PC-3 (cell line): ENCODE data around the gene SWT1. TPM values are rescaled to one million over a fixed set of nuclear protein-coding genes. Genes with fewer than 3 reads are reported as not detected.

Experiments
- ATAC-seq: fragments of 200-7000 bp; cut with Tn5 transposase; 2 replicates; pipeline ENCODE4 v1.9.1; 2020; ENCODE audit warnings: mild to moderate bottlenecking, moderate library complexity
- BruUV-seq: library from RNA; stranded (reverse); fragments of 400-500 nt; replicated peaks from 2 replicates; lab custom pipeline; 2021; lab: Mats Ljungman, UMichigan
- CTCF ChIA-PET: fragments of 300-600 bp; sonication (Branson Sonifier 250); formaldehyde crosslinking; loops from one replicate; lab custom pipeline; 2022; ENCODE audit warnings: antibody characterized with exemption; lab: Charles Lee
- POLR2A ChIA-PET: fragments of 300-600 bp; sonication (Branson Sonifier 250); formaldehyde crosslinking; loops from one replicate; lab custom pipeline; 2022; ENCODE audit warnings: antibody characterized with exemption; ENCODE audit not compliant: unreplicated experiment; lab: Charles Lee
- DNase-seq: peaks from one replicate; pipeline ENCODE4 v3.0.0-alpha.2; 2015
- H2AFZ ChIP-seq: fragments of 300-600 bp; sonication (generic); 2 replicates; pipeline ENCODE4 v1.6.0; 2016; ENCODE audit warnings: antibody characterized with exemption, low read length
- H3F3A ChIP-seq: fragments of 300-600 bp; sonication (generic); one replicate; pipeline ENCODE4 v1.6.0; 2017; ENCODE audit warnings: antibody characterized with exemption, low read length, control low read depth, mild to moderate bottlenecking; ENCODE audit not compliant: unreplicated experiment
- H3K27ac ChIP-seq: fragments of 300-600 bp; sonication (generic); 2 replicates; pipeline ENCODE4 v1.5.1; 2016; ENCODE audit warnings: mild to moderate bottlenecking, low read length
- H3K27me3 ChIP-seq: fragments of 300-600 bp; sonication (generic); 2 replicates; pipeline ENCODE4 v1.6.1; 2016; ENCODE audit warnings: low read length, mixed read lengths
- H3K36me3 ChIP-seq: fragments of 300-600 bp; sonication (generic); 2 replicates; pipeline ENCODE4 v1.6.1; 2016; ENCODE audit warnings: low read depth, mixed run types, low read length, mixed read lengths
- H3K4me1 ChIP-seq: fragments of 300-600 bp; sonication (generic); 2 replicates; pipeline ENCODE4 v1.5.1; 2016; ENCODE audit warnings: low read length; ENCODE audit not compliant: insufficient read depth
- H3K4me2 ChIP-seq: fragments of 300-600 bp; sonication (generic); 2 replicates; pipeline ENCODE4 v1.6.0; 2016; ENCODE audit warnings: low read length
- H3K4me3 ChIP-seq: fragments of 300-600 bp; sonication (generic); 2 replicates; pipeline ENCODE4 v1.5.1; 2016; ENCODE audit warnings: mild to moderate bottlenecking, low read length, mixed read lengths
- H3K79me2 ChIP-seq: fragments of 300-600 bp; sonication (generic); 2 replicates; pipeline ENCODE4 v1.6.1; 2017; ENCODE audit warnings: low read length, mixed read lengths
- H3K9ac ChIP-seq: fragments of 300-600 bp; sonication (generic); 2 replicates; pipeline ENCODE4 v1.6.0; 2016; ENCODE audit warnings: mild to moderate bottlenecking, low read length
- H3K9me2 ChIP-seq: fragments of 300-600 bp; sonication (generic); replicated peaks from 2 replicates; pipeline ENCODE4 v1.6.1; 2016; ENCODE audit warnings: mixed run types, low read length, mixed read lengths
- H3K9me3 ChIP-seq: fragments of 300-600 bp; sonication (generic); 2 replicates; pipeline ENCODE4 v1.6.1; 2016; ENCODE audit warnings: low read length, mixed read lengths
- H4K20me1 ChIP-seq: fragments of 300-600 bp; sonication (generic); 2 replicates; pipeline ENCODE4 v1.6.1; 2016; ENCODE audit warnings: low read length, mixed read lengths
- EZH2 ChIP-seq: fragments of 300-600 bp; sonication (generic); IDR thresholded peaks from one replicate; pipeline ENCODE4 v1.6.1; 2017; ENCODE audit warnings: antibody characterized with exemption, mild to moderate bottlenecking, low read length; ENCODE audit not compliant: unreplicated experiment
- EZH2phosphoT487 ChIP-seq: fragments of 300-600 bp; sonication (generic); IDR thresholded peaks from 2 replicates; pipeline ENCODE4 v1.6.1; 2018; ENCODE audit warnings: mild to moderate bottlenecking, antibody characterized with exemption, low read length, borderline replicate concordance
- intact Hi-C: fragments of 100-400 bp; cut with micrococcal nuclease; formaldehyde crosslinking; loops from 2 replicates; pipeline ENCODE4 v1.9.0; 2023
- total RNA-seq: library from RNA; depleted of rRNA; stranded (reverse); fragments of >200 nt; gene quantifications from 2 replicates; pipeline ENCODE4 v1.2.3, GENCODE V29; 2014
- TF ChIP-seq, protein P1 (sequence below): fragments of 300-600 bp; sonication (generic); conservative IDR thresholded peaks from 2 replicates; pipeline ENCODE4 v1.5.1; 2017; ENCODE audit warnings: antibody characterized with exemption, low read depth, mild to moderate bottlenecking, low read length

The SWT1 gene
- total RNA-seq, 1 experiment from 2014 or later = 0.69 TPM

DNA sequence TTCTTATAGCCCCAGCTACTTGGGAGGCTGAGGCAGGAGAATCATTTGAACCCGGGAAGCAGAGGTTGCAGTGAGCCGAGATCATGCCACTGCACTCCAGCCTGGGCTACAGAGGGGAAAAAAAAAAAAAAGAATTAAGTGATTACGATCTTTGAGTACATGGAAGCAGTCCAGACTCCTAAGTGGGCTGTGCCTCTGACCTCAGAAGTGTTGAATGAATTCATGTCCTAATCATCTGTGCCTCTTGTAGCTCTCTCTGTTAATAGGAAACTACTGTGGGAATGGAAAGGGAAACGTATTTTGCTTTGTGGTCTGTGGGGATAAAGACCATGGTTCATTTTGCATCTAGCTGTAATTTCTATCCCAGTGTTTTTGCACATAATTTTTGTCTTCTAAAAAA is 168.4 kb downstream of the SWT1 start:
- TF ChIP-seq EZH2 = no peak
- no peak for TF ChIP-seq EZH2phosphoT487
- TF ChIP-seq, protein P1, sequence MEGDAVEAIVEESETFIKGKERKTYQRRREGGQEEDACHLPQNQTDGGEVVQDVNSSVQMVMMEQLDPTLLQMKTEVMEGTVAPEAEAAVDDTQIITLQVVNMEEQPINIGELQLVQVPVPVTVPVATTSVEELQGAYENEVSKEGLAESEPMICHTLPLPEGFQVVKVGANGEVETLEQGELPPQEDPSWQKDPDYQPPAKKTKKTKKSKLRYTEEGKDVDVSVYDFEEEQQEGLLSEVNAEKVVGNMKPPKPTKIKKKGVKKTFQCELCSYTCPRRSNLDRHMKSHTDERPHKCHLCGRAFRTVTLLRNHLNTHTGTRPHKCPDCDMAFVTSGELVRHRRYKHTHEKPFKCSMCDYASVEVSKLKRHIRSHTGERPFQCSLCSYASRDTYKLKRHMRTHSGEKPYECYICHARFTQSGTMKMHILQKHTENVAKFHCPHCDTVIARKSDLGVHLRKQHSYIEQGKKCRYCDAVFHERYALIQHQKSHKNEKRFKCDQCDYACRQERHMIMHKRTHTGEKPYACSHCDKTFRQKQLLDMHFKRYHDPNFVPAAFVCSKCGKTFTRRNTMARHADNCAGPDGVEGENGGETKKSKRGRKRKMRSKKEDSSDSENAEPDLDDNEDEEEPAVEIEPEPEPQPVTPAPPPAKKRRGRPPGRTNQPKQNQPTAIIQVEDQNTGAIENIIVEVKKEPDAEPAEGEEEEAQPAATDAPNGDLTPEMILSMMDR = no peak
- H3K4me3 ChIP-seq = no peak overlapping the region
- no peaks in the 10 kb centered on the region for H3K36me3 ChIP-seq
- ATAC-seq (no peak), DNase-seq (no peak)
- H3K4me1 ChIP-seq = no peaks in the 10 kb centered on the region
- H3K9ac ChIP-seq = no peak overlapping the region
- no TSS peak for BruUV-seq
- no peaks in the 10 kb centered on the region for H3F3A ChIP-seq
- H4K20me1 ChIP-seq = no peaks in the 10 kb centered on the region
- H3K4me2 ChIP-seq = no peak overlapping the region
- H3K27ac ChIP-seq = no peak overlapping the region
- H3K79me2 ChIP-seq = no peaks in the 10 kb centered on the region
- intact Hi-C loops = no loop called here
- H2AFZ ChIP-seq = no peak overlapping the region
- ChIA-PET CTCF (no interaction called here), POLR2A (no interaction called here)
- H3K9me2 ChIP-seq = no peaks in the 10 kb centered on the region
- H3K9me3 ChIP-seq = no peaks in the 10 kb centered on the region
- no peaks in the 10 kb centered on the region for H3K27me3 ChIP-seq

DNA sequence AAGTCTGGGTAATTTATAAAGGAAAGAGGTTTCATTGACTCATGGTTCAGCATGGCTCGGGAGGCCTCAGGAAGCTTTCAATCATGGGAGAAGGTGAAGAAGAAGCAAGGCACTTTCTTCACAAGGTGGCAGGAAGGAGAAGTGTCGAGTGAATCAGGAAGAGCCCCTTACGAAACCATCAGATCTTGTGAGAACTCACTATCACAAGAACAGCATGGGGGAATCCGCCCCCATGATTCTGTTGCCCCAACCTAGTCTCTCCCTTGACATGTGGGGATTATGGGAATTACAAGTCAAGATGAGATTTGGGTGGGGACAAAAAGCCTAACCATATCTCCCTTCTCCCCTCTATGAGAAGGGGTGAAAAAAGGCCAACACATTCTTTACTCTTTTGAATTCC is 171.3 kb downstream of the SWT1 start:
- Histone ChIP-seq H3K36me3 (no peaks in the 10 kb centered on the region), H3K4me1 (no peaks in the 10 kb centered on the region), H3K27ac (no peak overlapping the region), H3K9me2 (no peaks in the 10 kb centered on the region), H3K27me3 (no peaks in the 10 kb centered on the region), H3K4me3 (no peak overlapping the region), H3K9me3 (no peaks in the 10 kb centered on the region), H2AFZ (no peak overlapping the region), H3K9ac (no peak overlapping the region), H3F3A (no peaks in the 10 kb centered on the region), H4K20me1 (no peaks in the 10 kb centered on the region), H3K79me2 (no peaks in the 10 kb centered on the region), H3K4me2 (no peak overlapping the region)
- intact Hi-C loops = no loop called here
- DNase-seq (no peak), ATAC-seq (no peak)
- TF ChIP-seq, protein P1 = no peak
- TF ChIP-seq EZH2phosphoT487 (no peak), EZH2 (no peak)
- POLR2A ChIA-PET = interaction anchor here (0.7 kb wide), 1 partner anchor 11 kb away, joined by 4 read pairs; the partner anchor contains the start of gene IVNS1ABP
- BruUV-seq = no TSS peak
- CTCF ChIA-PET = no interaction called here

DNA sequence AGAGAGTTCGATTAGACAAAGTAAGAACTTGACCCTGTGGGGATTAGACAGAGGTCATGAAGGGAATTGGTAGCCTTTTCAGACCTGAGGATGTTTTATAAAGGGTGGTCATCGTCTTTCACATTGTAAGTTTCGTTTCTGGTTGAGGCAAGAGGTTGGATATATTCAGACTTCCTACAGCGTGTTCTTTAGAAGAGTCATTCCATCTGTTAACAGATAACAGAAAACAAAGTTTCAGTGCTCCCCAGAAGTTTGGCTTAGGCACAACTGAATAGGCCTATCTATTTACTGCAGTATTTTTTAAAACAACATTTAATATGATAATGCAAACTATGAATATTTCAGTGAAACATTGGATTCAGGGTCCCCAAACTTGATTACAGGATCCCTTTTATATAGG is 177.2 kb downstream of the SWT1 start:
- BruUV-seq = no TSS peak
- H3K4me2 ChIP-seq = no peak overlapping the region

More for the DNA sequence above, 177.2 kb downstream of the SWT1 start:
- Histone ChIP-seq H3F3A (no peaks in the 10 kb centered on the region), H3K9ac (no peak overlapping the region), H2AFZ (no peak overlapping the region), H4K20me1 (no peaks in the 10 kb centered on the region), H3K27ac (no peak overlapping the region), H3K27me3 (no peaks in the 10 kb centered on the region), H3K9me2 (no peaks in the 10 kb centered on the region), H3K36me3 (no peaks in the 10 kb centered on the region), H3K4me1 (no peaks in the 10 kb centered on the region), H3K79me2 (no peaks in the 10 kb centered on the region), H3K4me3 (no peak overlapping the region), H3K9me3 (no peaks in the 10 kb centered on the region)
- ChIA-PET POLR2A (no interaction called here), CTCF (no interaction called here)
- intact Hi-C loops = no loop called here
- DNase-seq = no peak
- no peak for ATAC-seq
- TF ChIP-seq EZH2 (no peak), EZH2phosphoT487 (no peak)
- TF ChIP-seq, protein P1 = no peak
